NCI-H1417 (cell line): ENCODE data around the gene CBX5.
"Not testable (repeated sequence)": the region's sequence is repeated elsewhere in the genome, so short reads cannot be mapped to it uniquely, and the experiment has no call there.

ENCODE experiments used
- DNase-seq, 3 experiments: peaks; one replicate each; lab custom pipeline; 2025; lab: John Stamatoyannopoulos, UW

Gene CBX5

GRCh38 chr12:54197431-54197909 lies 82.5 kb downstream of the CBX5 start:
- no peak for DNase-seq

- DNase-seq = no peak
Observed at GRCh38 chr12:54197010-54197409, 82.9 kb downstream of the CBX5 start.

- no peak for DNase-seq
Observed at GRCh38 chr12:54196396-54196795, 83.5 kb downstream of the CBX5 start.

GRCh38 chr12:54195737-54196347 lies 84.1 kb downstream of the CBX5 start:
- DNase-seq = peak in 2 of 3 experiments; percentile 49 to 75

- DNase-seq = no peak
Observed at GRCh38 chr12:54195080-54195736, 84.7 kb downstream of the CBX5 start.

GRCh38 chr12:54194611-54195010 lies 85.3 kb downstream of the CBX5 start:
- DNase-seq = not testable (repeated sequence)

- no peak for DNase-seq
Observed at GRCh38 chr12:54193434-54193833, 86.5 kb downstream of the CBX5 start.

GRCh38 chr12:54191550-54192022 lies 88.3 kb downstream of the CBX5 start:
- DNase-seq = peak; percentile 70 to 95 (median 90)

- no peak for DNase-seq
Observed at GRCh38 chr12:54191126-54191525, 88.8 kb downstream of the CBX5 start.

GRCh38 chr12:54189198-54189539 lies 90.8 kb downstream of the CBX5 start:
- DNase-seq = no peak

- DNase-seq = no peak
Observed at GRCh38 chr12:54187075-54187474, 92.8 kb downstream of the CBX5 start.

- no peak for DNase-seq
Observed at GRCh38 chr12:54185919-54186318, 94.0 kb downstream of the CBX5 start.

GRCh38 chr12:54185297-54185696 lies 94.6 kb downstream of the CBX5 start:
- not testable (repeated sequence) for DNase-seq

GRCh38 chr12:54184024-54184805 lies 95.7 kb downstream of the CBX5 start:
- no peak for DNase-seq

GRCh38 chr12:54182981-54183380 lies 96.9 kb downstream of the CBX5 start:
- DNase-seq = no peak

GRCh38 chr12:54182086-54182485 lies 97.8 kb downstream of the CBX5 start:
- no peak for DNase-seq
